HEK293 (cell line): Measurements from ENCODE around the gene SLC12A4.

Source experiments
- CTCF ChIA-PET: fragments of 350-600 bp; formaldehyde crosslinking; extraction: SDS; loops from one replicate; lab custom pipeline; 2021; ENCODE audit warnings: antibody characterized with exemption; lab: Yijun Ruan, JAX
- POLR2A ChIA-PET: fragments of 300-600 bp; formaldehyde crosslinking; extraction: SDS; loops from one replicate; lab custom pipeline; 2020; ENCODE audit warnings: antibody characterized with exemption, inconsistent platforms; lab: Yijun Ruan, JAX
- H3K27ac ChIP-seq: fragments of 200-500 bp; sonication (Bioruptor generic); 2 replicates; pipeline ENCODE4 v1.5.1; 2014; ENCODE audit warnings: low read depth, low read length, control low read depth, inconsistent platforms; ENCODE audit errors: extremely low read depth
- H3K36me3 ChIP-seq, 2 experiments: fragments of 200-500 bp in 1 of 2; sonication (Bioruptor generic) in 1 of 2; 1 replicate in 1 of 2; 2 replicates in 1 of 2; pipeline ENCODE4 v1.5.1; 2014 to 2017; ENCODE audit warnings: inconsistent platforms in 2 of 2, low read length in 2 of 2; ENCODE audit not compliant: control insufficient read depth in 2 of 2, insufficient read depth in 1 of 2
- H3K4me1 ChIP-seq: fragments of 200-500 bp; sonication (Bioruptor generic); 2 replicates; pipeline ENCODE4 v1.5.1; 2014; ENCODE audit warnings: mild to moderate bottlenecking, low read length, inconsistent platforms; ENCODE audit not compliant: control insufficient read depth, insufficient read depth
- H3K4me3 ChIP-seq: 2 replicates; pipeline ENCODE4 v1.5.1; 2011; ENCODE audit warnings: low read depth, mild to moderate bottlenecking, control low read depth, low read length, moderate library complexity
- H3K9me3 ChIP-seq: fragments of 200-500 bp; sonication (Bioruptor generic); 2 replicates; pipeline ENCODE4 v1.5.1; 2014; ENCODE audit warnings: low read depth, low read length, inconsistent platforms; ENCODE audit not compliant: control insufficient read depth, insufficient read depth
- FEZF1 ChIP-seq: fragments of 450-650 bp; formaldehyde crosslinking; IDR thresholded peaks from 2 replicates; pipeline ENCODE4 v1.5.1; 2016; ENCODE audit warnings: missing biosample characterization, missing genetic modification characterization
- KLF16 ChIP-seq: fragments of 450-650 bp; formaldehyde crosslinking; IDR thresholded peaks from 2 replicates; pipeline ENCODE4 v1.5.1; 2017; ENCODE audit warnings: missing biosample characterization, missing genetic modification characterization
- MEIS1 ChIP-seq: sonication (generic); formaldehyde crosslinking; IDR thresholded peaks from 2 replicates; pipeline ENCODE4 v1.8.1; 2022; ENCODE audit warnings: missing genetic modification reagents, mild to moderate bottlenecking, borderline replicate concordance
- ZNF184 ChIP-seq: fragments of 450-650 bp; IDR thresholded peaks from 2 replicates; pipeline ENCODE4 v1.5.1; 2018; ENCODE audit warnings: missing biosample characterization, mild to moderate bottlenecking, missing genetic modification characterization
- ZNF2 ChIP-seq: fragments of 450-650 bp; formaldehyde crosslinking; IDR thresholded peaks from 2 replicates; pipeline ENCODE4 v1.5.1; 2016; ENCODE audit warnings: missing biosample characterization, missing genetic modification characterization
- ZNF354C ChIP-seq: fragments of 450-650 bp; formaldehyde crosslinking; IDR thresholded peaks from 2 replicates; pipeline ENCODE4 v1.5.1; 2016; ENCODE audit warnings: missing biosample characterization, missing genetic modification characterization, low read depth, borderline replicate concordance
- ZNF391 ChIP-seq: fragments of 450-650 bp; formaldehyde crosslinking; IDR thresholded peaks from 2 replicates; pipeline ENCODE4 v1.5.1; 2016; ENCODE audit warnings: low read depth, missing biosample characterization, missing genetic modification characterization, borderline replicate concordance
- ZNF548 ChIP-seq: fragments of 450-650 bp; formaldehyde crosslinking; IDR thresholded peaks from 2 replicates; pipeline ENCODE4 v1.5.1; 2016; ENCODE audit warnings: missing biosample characterization, missing genetic modification characterization
- ZNF626 ChIP-seq: fragments of 450-650 bp; sonication (Bioruptor Pico); formaldehyde crosslinking; IDR thresholded peaks from 2 replicates; pipeline ENCODE4 v1.5.1; 2018; ENCODE audit warnings: missing biosample characterization, missing genetic modification characterization, inconsistent platforms
- ZNF837 ChIP-seq: fragments of 450-650 bp; formaldehyde crosslinking; IDR thresholded peaks from 2 replicates; pipeline ENCODE4 v1.5.1; 2016; ENCODE audit warnings: missing biosample characterization, missing genetic modification characterization
- ZSCAN23 ChIP-seq: fragments of 450-650 bp; formaldehyde crosslinking; IDR thresholded peaks from 2 replicates; pipeline ENCODE4 v1.5.1; 2016; ENCODE audit warnings: missing biosample characterization, missing genetic modification characterization
- TF ChIP-seq, protein P1 (sequence below): fragments of 450-650 bp; formaldehyde crosslinking; IDR thresholded peaks from 2 replicates; pipeline ENCODE4 v1.5.1; 2016; ENCODE audit warnings: missing biosample characterization, missing genetic modification characterization
- TF ChIP-seq, protein P2 (sequence below): fragments of 450-650 bp; formaldehyde crosslinking; IDR thresholded peaks from 2 replicates; pipeline ENCODE4 v1.5.1; 2016; ENCODE audit warnings: missing biosample characterization, missing genetic modification characterization
- TF ChIP-seq, protein P3 (sequence below): fragments of 450-650 bp; formaldehyde crosslinking; IDR thresholded peaks from 2 replicates; pipeline ENCODE4 v1.5.1; 2016; ENCODE audit warnings: missing biosample characterization, missing genetic modification characterization
- TF ChIP-seq, protein P4 (sequence below): fragments of 450-650 bp; formaldehyde crosslinking; IDR thresholded peaks from 2 replicates; pipeline ENCODE4 v1.5.1; 2016; ENCODE audit warnings: missing biosample characterization, missing genetic modification characterization
- TF ChIP-seq, protein P5 (sequence below): fragments of 450-650 bp; formaldehyde crosslinking; IDR thresholded peaks from 2 replicates; pipeline ENCODE4 v1.5.1; 2016; ENCODE audit warnings: missing biosample characterization, missing genetic modification characterization

SLC12A4 gene

DNA sequence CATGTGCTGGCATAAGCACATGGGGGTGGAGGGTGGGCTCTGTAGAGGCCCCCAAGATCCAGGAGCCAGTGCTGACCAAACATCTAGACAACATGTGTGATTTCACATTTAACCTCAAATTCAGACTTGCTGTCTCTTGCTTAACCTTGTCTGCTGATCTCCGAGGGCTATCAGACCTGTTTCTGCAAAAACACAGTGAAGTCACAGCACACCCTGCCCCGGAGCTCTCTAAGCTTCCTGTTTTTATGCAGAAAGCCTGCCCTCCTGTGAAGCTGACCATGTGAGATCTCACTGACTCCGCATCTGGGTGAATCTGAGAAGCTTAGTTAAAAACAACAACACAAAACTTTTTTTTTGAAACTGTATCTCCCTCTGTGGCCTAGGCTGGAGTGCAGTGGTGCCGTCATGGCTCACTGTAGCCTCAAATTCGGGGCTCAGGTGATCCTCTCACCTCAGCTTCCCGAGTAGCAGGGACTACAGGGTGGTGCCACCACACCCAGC lies 37.4 kb upstream of the SLC12A4 start:
- ChIA-PET POLR2A (interaction anchor here (0.8 kb wide), 1 partner anchor 79 kb away, joined by 3 read pairs; no protein-coding TSS in a partner anchor), CTCF (interaction anchor here (0.6 to 1.0 kb wide), 3 partner anchors 35 to 1866 kb away, joined by 3 to 4 read pairs (median 4); no protein-coding TSS in a partner anchor)
- no peaks in the 10 kb centered on the region for H3K9me3 ChIP-seq
- H3K36me3 ChIP-seq: no peaks in the 10 kb centered on the region
- no peaks in the 10 kb centered on the region for H3K4me1 ChIP-seq
- H3K4me3 ChIP-seq: no peak overlapping the region
- no peak overlapping the region for H3K27ac ChIP-seq
- no peak for TF ChIP-seq ZNF548 (tag by site-specific recombination)
- no peak for TF ChIP-seq ZNF837 (tag by site-specific recombination)
- TF ChIP-seq, protein P1, sequence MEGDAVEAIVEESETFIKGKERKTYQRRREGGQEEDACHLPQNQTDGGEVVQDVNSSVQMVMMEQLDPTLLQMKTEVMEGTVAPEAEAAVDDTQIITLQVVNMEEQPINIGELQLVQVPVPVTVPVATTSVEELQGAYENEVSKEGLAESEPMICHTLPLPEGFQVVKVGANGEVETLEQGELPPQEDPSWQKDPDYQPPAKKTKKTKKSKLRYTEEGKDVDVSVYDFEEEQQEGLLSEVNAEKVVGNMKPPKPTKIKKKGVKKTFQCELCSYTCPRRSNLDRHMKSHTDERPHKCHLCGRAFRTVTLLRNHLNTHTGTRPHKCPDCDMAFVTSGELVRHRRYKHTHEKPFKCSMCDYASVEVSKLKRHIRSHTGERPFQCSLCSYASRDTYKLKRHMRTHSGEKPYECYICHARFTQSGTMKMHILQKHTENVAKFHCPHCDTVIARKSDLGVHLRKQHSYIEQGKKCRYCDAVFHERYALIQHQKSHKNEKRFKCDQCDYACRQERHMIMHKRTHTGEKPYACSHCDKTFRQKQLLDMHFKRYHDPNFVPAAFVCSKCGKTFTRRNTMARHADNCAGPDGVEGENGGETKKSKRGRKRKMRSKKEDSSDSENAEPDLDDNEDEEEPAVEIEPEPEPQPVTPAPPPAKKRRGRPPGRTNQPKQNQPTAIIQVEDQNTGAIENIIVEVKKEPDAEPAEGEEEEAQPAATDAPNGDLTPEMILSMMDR (tag by site-specific recombination): no peak
- no peak for TF ChIP-seq FEZF1 (tag by site-specific recombination)
- TF ChIP-seq, protein P2, sequence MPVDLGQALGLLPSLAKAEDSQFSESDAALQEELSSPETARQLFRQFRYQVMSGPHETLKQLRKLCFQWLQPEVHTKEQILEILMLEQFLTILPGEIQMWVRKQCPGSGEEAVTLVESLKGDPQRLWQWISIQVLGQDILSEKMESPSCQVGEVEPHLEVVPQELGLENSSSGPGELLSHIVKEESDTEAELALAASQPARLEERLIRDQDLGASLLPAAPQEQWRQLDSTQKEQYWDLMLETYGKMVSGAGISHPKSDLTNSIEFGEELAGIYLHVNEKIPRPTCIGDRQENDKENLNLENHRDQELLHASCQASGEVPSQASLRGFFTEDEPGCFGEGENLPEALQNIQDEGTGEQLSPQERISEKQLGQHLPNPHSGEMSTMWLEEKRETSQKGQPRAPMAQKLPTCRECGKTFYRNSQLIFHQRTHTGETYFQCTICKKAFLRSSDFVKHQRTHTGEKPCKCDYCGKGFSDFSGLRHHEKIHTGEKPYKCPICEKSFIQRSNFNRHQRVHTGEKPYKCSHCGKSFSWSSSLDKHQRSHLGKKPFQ (tag by site-specific recombination): no peak
- TF ChIP-seq, protein P3, sequence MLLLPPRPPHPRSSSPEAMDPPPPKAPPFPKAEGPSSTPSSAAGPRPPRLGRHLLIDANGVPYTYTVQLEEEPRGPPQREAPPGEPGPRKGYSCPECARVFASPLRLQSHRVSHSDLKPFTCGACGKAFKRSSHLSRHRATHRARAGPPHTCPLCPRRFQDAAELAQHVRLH (tag by site-specific recombination): no peak
- TF ChIP-seq, protein P4, sequence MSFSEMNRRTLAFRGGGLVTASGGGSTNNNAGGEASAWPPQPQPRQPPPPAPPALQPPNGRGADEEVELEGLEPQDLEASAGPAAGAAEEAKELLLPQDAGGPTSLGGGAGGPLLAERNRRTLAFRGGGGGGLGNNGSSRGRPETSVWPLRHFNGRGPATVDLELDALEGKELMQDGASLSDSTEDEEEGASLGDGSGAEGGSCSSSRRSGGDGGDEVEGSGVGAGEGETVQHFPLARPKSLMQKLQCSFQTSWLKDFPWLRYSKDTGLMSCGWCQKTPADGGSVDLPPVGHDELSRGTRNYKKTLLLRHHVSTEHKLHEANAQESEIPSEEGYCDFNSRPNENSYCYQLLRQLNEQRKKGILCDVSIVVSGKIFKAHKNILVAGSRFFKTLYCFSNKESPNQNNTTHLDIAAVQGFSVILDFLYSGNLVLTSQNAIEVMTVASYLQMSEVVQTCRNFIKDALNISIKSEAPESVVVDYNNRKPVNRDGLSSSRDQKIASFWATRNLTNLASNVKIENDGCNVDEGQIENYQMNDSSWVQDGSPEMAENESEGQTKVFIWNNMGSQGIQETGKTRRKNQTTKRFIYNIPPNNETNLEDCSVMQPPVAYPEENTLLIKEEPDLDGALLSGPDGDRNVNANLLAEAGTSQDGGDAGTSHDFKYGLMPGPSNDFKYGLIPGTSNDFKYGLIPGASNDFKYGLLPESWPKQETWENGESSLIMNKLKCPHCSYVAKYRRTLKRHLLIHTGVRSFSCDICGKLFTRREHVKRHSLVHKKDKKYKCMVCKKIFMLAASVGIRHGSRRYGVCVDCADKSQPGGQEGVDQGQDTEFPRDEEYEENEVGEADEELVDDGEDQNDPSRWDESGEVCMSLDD (tag by site-specific recombination): no peak
- TF ChIP-seq, protein P5, sequence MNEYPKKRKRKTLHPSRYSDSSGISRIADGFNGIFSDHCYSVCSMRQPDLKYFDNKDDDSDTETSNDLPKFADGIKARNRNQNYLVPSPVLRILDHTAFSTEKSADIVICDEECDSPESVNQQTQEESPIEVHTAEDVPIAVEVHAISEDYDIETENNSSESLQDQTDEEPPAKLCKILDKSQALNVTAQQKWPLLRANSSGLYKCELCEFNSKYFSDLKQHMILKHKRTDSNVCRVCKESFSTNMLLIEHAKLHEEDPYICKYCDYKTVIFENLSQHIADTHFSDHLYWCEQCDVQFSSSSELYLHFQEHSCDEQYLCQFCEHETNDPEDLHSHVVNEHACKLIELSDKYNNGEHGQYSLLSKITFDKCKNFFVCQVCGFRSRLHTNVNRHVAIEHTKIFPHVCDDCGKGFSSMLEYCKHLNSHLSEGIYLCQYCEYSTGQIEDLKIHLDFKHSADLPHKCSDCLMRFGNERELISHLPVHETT: no peak
- TF ChIP-seq ZNF184 (tag by site-specific recombination): no peak
- TF ChIP-seq ZNF391 (tag by site-specific recombination): no peak
- TF ChIP-seq ZNF354C: no peak
- TF ChIP-seq ZSCAN23 (tag by site-specific recombination): no peak

DNA sequence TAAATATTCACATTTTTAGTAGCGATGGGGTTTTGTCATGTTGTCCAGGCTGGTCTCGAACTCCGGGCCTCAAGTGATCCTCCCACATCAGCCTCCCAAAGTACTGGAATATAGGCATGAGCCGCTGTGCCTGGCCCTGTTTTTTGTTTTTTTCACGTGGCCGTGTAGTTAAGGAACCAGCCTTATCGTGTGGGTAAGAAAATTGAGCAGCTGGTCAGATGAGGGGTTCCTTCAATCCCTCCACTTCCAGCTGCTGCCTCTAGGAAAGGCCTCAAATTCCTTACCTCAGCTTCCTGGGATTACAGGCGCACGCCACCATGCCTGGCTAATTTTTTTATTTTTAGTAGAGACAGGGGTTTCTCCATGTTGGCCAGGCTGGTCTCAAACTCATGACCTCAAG lies 36.8 kb upstream of the SLC12A4 start:
- Histone ChIP-seq H3K36me3 (no peaks in the 10 kb centered on the region), H3K9me3 (no peaks in the 10 kb centered on the region), H3K4me3 (no peak overlapping the region), H3K27ac (no peak overlapping the region), H3K4me1 (no peaks in the 10 kb centered on the region)
- ChIA-PET POLR2A (interaction anchor here (0.8 kb wide), 1 partner anchor 79 kb away, joined by 3 read pairs; no protein-coding TSS in a partner anchor), CTCF (interaction anchor here (0.6 to 1.0 kb wide), 3 partner anchors 11 to 1865 kb away, joined by 3 to 5 read pairs (median 4); no protein-coding TSS in a partner anchor)
- TF ChIP-seq ZNF626 (no peak), ZSCAN23 (tag by site-specific recombination) (no peak), ZNF2 (tag by site-specific recombination) (no peak), MEIS1 (CRISPR knock-in tag) (no peak), KLF16 (tag by site-specific recombination) (no peak)
